PC-3 (cell line): Measurements from ENCODE around the gene SLC39A11. TPM values are rescaled to one million over a fixed set of nuclear protein-coding genes. Genes with fewer than 3 reads are reported as not detected.

Source experiments
- ATAC-seq: fragments of 200-7000 bp; cut with Tn5 transposase; 2 replicates; pipeline ENCODE4 v1.9.1; 2020; ENCODE audit warnings: mild to moderate bottlenecking, moderate library complexity
- BruUV-seq: library from RNA; stranded (reverse); fragments of 400-500 nt; replicated peaks from 2 replicates; lab custom pipeline; 2021; lab: Mats Ljungman, UMichigan
- CTCF ChIA-PET: fragments of 300-600 bp; sonication (Branson Sonifier 250); formaldehyde crosslinking; loops from one replicate; lab custom pipeline; 2022; ENCODE audit warnings: antibody characterized with exemption; lab: Charles Lee
- POLR2A ChIA-PET: fragments of 300-600 bp; sonication (Branson Sonifier 250); formaldehyde crosslinking; loops from one replicate; lab custom pipeline; 2022; ENCODE audit warnings: antibody characterized with exemption; ENCODE audit not compliant: unreplicated experiment; lab: Charles Lee
- DNase-seq: peaks from one replicate; pipeline ENCODE4 v3.0.0-alpha.2; 2015
- H2AFZ ChIP-seq: fragments of 300-600 bp; sonication (generic); 2 replicates; pipeline ENCODE4 v1.6.0; 2016; ENCODE audit warnings: antibody characterized with exemption, low read length
- H3F3A ChIP-seq: fragments of 300-600 bp; sonication (generic); one replicate; pipeline ENCODE4 v1.6.0; 2017; ENCODE audit warnings: antibody characterized with exemption, low read length, control low read depth, mild to moderate bottlenecking; ENCODE audit not compliant: unreplicated experiment
- H3K27ac ChIP-seq: fragments of 300-600 bp; sonication (generic); 2 replicates; pipeline ENCODE4 v1.5.1; 2016; ENCODE audit warnings: mild to moderate bottlenecking, low read length
- H3K27me3 ChIP-seq: fragments of 300-600 bp; sonication (generic); 2 replicates; pipeline ENCODE4 v1.6.1; 2016; ENCODE audit warnings: low read length, mixed read lengths
- H3K36me3 ChIP-seq: fragments of 300-600 bp; sonication (generic); 2 replicates; pipeline ENCODE4 v1.6.1; 2016; ENCODE audit warnings: low read depth, mixed run types, low read length, mixed read lengths
- H3K4me1 ChIP-seq: fragments of 300-600 bp; sonication (generic); 2 replicates; pipeline ENCODE4 v1.5.1; 2016; ENCODE audit warnings: low read length; ENCODE audit not compliant: insufficient read depth
- H3K4me2 ChIP-seq: fragments of 300-600 bp; sonication (generic); 2 replicates; pipeline ENCODE4 v1.6.0; 2016; ENCODE audit warnings: low read length
- H3K4me3 ChIP-seq: fragments of 300-600 bp; sonication (generic); 2 replicates; pipeline ENCODE4 v1.5.1; 2016; ENCODE audit warnings: mild to moderate bottlenecking, low read length, mixed read lengths
- H3K79me2 ChIP-seq: fragments of 300-600 bp; sonication (generic); 2 replicates; pipeline ENCODE4 v1.6.1; 2017; ENCODE audit warnings: low read length, mixed read lengths
- H3K9ac ChIP-seq: fragments of 300-600 bp; sonication (generic); 2 replicates; pipeline ENCODE4 v1.6.0; 2016; ENCODE audit warnings: mild to moderate bottlenecking, low read length
- H3K9me2 ChIP-seq: fragments of 300-600 bp; sonication (generic); replicated peaks from 2 replicates; pipeline ENCODE4 v1.6.1; 2016; ENCODE audit warnings: mixed run types, low read length, mixed read lengths
- H3K9me3 ChIP-seq: fragments of 300-600 bp; sonication (generic); 2 replicates; pipeline ENCODE4 v1.6.1; 2016; ENCODE audit warnings: low read length, mixed read lengths
- H4K20me1 ChIP-seq: fragments of 300-600 bp; sonication (generic); 2 replicates; pipeline ENCODE4 v1.6.1; 2016; ENCODE audit warnings: low read length, mixed read lengths
- CTCF ChIP-seq: fragments of 300-600 bp; sonication (generic); conservative IDR thresholded peaks from 2 replicates; pipeline ENCODE4 v1.5.1; 2017; ENCODE audit warnings: antibody characterized with exemption, low read depth, mild to moderate bottlenecking, low read length
- EZH2 ChIP-seq: fragments of 300-600 bp; sonication (generic); IDR thresholded peaks from one replicate; pipeline ENCODE4 v1.6.1; 2017; ENCODE audit warnings: antibody characterized with exemption, mild to moderate bottlenecking, low read length; ENCODE audit not compliant: unreplicated experiment
- EZH2phosphoT487 ChIP-seq: fragments of 300-600 bp; sonication (generic); IDR thresholded peaks from 2 replicates; pipeline ENCODE4 v1.6.1; 2018; ENCODE audit warnings: mild to moderate bottlenecking, antibody characterized with exemption, low read length, borderline replicate concordance
- intact Hi-C: fragments of 100-400 bp; cut with micrococcal nuclease; formaldehyde crosslinking; loops from 2 replicates; pipeline ENCODE4 v1.9.0; 2023
- total RNA-seq: library from RNA; depleted of rRNA; stranded (reverse); fragments of >200 nt; gene quantifications from 2 replicates; pipeline ENCODE4 v1.2.3, GENCODE V29; 2014

Gene SLC39A11
- total RNA-seq, 1 experiment from 2014 or later, result 37.7 TPM

GRCh38 chr17:72804949-72805707 lies 287.4 kb downstream of the SLC39A11 start:
- Histone ChIP-seq H2AFZ (no peak overlapping the region), H3K4me3 (no peak overlapping the region), H3K27ac (no peak overlapping the region), H3K9me2 (no peaks in the 10 kb centered on the region), H3K9me3 (0 out of 2 replicates have a peak, but pooled peaks cover 6% of the 10 kb centered on the region), H3K4me2 (no peak overlapping the region), H3F3A (no peaks in the 10 kb centered on the region), H3K4me1 (no peaks in the 10 kb centered on the region), H3K27me3 (no peaks in the 10 kb centered on the region), H3K79me2 (no peaks in the 10 kb centered on the region), H3K9ac (no peak overlapping the region), H3K36me3 (no peaks in the 10 kb centered on the region), H4K20me1 (no peaks in the 10 kb centered on the region)
- ChIA-PET CTCF (no interaction called here), POLR2A (no interaction called here)
- ATAC-seq (peak; percentile 58), DNase-seq (peak; percentile 50)
- TF ChIP-seq EZH2 (no peak), CTCF (no peak; the same call in 1 of the 2 replicates)
- intact Hi-C loops, result no loop called here
- BruUV-seq, result no TSS peak

- intact Hi-C loops, result no loop called here
- Histone ChIP-seq H3K27ac (no peak overlapping the region), H3K9ac (no peak overlapping the region), H3K4me3 (no peak overlapping the region), H3K9me3 (0 out of 2 replicates have a peak, but pooled peaks cover 9% of the 10 kb centered on the region), H3K79me2 (no peaks in the 10 kb centered on the region), H3F3A (no peaks in the 10 kb centered on the region), H3K9me2 (no peaks in the 10 kb centered on the region), H2AFZ (no peak overlapping the region), H4K20me1 (no peaks in the 10 kb centered on the region), H3K4me1 (no peaks in the 10 kb centered on the region), H3K4me2 (no peak overlapping the region), H3K27me3 (no peaks in the 10 kb centered on the region), H3K36me3 (no peaks in the 10 kb centered on the region)
- TF ChIP-seq CTCF (no peak), EZH2phosphoT487 (no peak)
- no peak for DNase-seq
- ATAC-seq, result no peak
- BruUV-seq, result no TSS peak
- CTCF ChIA-PET, result no interaction called here
- POLR2A ChIA-PET, result no interaction called here
Measured at GRCh38 chr17:72802726-72803125, 289.8 kb downstream of the SLC39A11 start.

GRCh38 chr17:72797142-72797541 lies 295.3 kb downstream of the SLC39A11 start:
- Histone ChIP-seq H3K9ac (no peak overlapping the region), H3K4me2 (no peak overlapping the region), H3K79me2 (no peaks in the 10 kb centered on the region), H3K36me3 (no peaks in the 10 kb centered on the region), H3K27me3 (no peaks in the 10 kb centered on the region), H3K4me3 (no peak overlapping the region), H3K4me1 (no peaks in the 10 kb centered on the region), H3K9me3 (0 out of 2 replicates have a peak, but pooled peaks cover 9% of the 10 kb centered on the region), H3K27ac (no peak overlapping the region), H4K20me1 (no peaks in the 10 kb centered on the region), H3F3A (no peaks in the 10 kb centered on the region), H3K9me2 (no peaks in the 10 kb centered on the region), H2AFZ (no peak overlapping the region)
- DNase-seq (no peak), ATAC-seq (no peak)
- ChIA-PET CTCF (no interaction called here), POLR2A (no interaction called here)
- no TSS peak for BruUV-seq
- TF ChIP-seq EZH2, result no peak
- TF ChIP-seq EZH2phosphoT487, result no peak
- no peak for TF ChIP-seq CTCF
- intact Hi-C loops, result no loop called here
